Stomach (tissue), 9 donors: ENCODE results near the gene NDUFS1. TPM values are rescaled to one million over a fixed set of nuclear protein-coding genes. Genes with fewer than 3 reads are reported as not detected.
"Not testable (repeated sequence)": the region's sequence is repeated elsewhere in the genome, so short reads cannot be mapped to it uniquely, and the experiment has no call there.

Source experiments
- DNase-seq, 2 donors: peaks; one replicate each; pipeline versions ENCODE4 v3.0.0 to v3.0.0-alpha.2; 2013 to 2019
- H3K27ac ChIP-seq, 5 donors: fragments of 200-600 bp in 4 of 5; sonication (generic) in 4 of 5; one replicate each; pipeline ENCODE4 v1.5.1; 2013 to 2019; ENCODE audit warnings: mild to moderate bottlenecking in 1 of 5, moderate library complexity in 1 of 5
- H3K27me3 ChIP-seq, 3 donors: fragments of 200-600 bp; sonication (generic); one replicate each; pipeline ENCODE4 v1.5.1; 2017 to 2019; ENCODE audit warnings: mixed run types in 1 of 3
- H3K36me3 ChIP-seq, 4 donors: fragments of 200-600 bp; sonication (generic); 1 replicate in 3 of 4; 2 replicates in 1 of 4; pipeline ENCODE4 v1.5.1; 2016 to 2019
- H3K4me1 ChIP-seq, 4 donors: fragments of 200-600 bp; sonication (generic); one replicate each; pipeline ENCODE4 v1.5.1; 2016 to 2019
- H3K4me3 ChIP-seq, 4 donors: fragments of 200-600 bp; sonication (generic) in 3 of 4; one replicate each; pipeline ENCODE4 v1.5.1; 2016 to 2019; ENCODE audit warnings: mild to moderate bottlenecking in 1 of 4
- H3K9me3 ChIP-seq, 4 donors: fragments of 200-600 bp; sonication (generic); one replicate each; pipeline ENCODE4 v1.5.1; 2016 to 2019
- CTCF ChIP-seq, 7 experiments: fragments of 450-650 bp in 4 of 7; fragments of 200-600 bp in 3 of 7; sonication (generic) in 3 of 7; IDR thresholded peaks; one replicate each; pipeline ENCODE4 v1.5.1; 2016 to 2019; ENCODE audit warnings: antibody characterized with exemption in 7 of 7, control low read depth in 2 of 7, mild to moderate bottlenecking in 1 of 7
- EP300 ChIP-seq: sonication (generic); formaldehyde crosslinking; IDR thresholded peaks from one replicate; pipeline ENCODE4 v1.6.1; 2017; ENCODE audit warnings: antibody characterized with exemption
- POLR2A ChIP-seq, 4 donors: fragments of 450-650 bp; IDR thresholded peaks; one replicate each; pipeline ENCODE4 v1.6.1; 2016; ENCODE audit warnings: antibody characterized with exemption in 4 of 4, control low read depth in 2 of 4, mild to moderate bottlenecking in 1 of 4, moderate library complexity in 1 of 4
- POLR2AphosphoS5 ChIP-seq, 3 donors: sonication (generic); formaldehyde crosslinking; IDR thresholded peaks; one replicate each; pipeline ENCODE4 v1.6.1; 2016; ENCODE audit warnings: antibody characterized with exemption in 3 of 3
- WGBS, 5 donors: extraction: QIAGEN DNeasy Blood & Tissue Kit in 3 of 5; methylation state at CpG; one replicate each; pipeline versions ENCODE4 v1.1.5 to v1.1.7; 2013 to 2018; 5-methylcytosine and 5-hydroxymethylcytosine counted together
- intact Hi-C: fragments of 100-400 bp; cut with DNase I; formaldehyde crosslinking; loops from one replicate; pipeline ENCODE4 v1.15.1; 2023; ENCODE audit warnings: low total_unique reads
- polyA plus RNA-seq, 3 donors: library from polyadenylated mRNA; stranded (reverse); fragments of 200-250 nt; gene quantifications; one replicate each; pipeline ENCODE4 v1.2.3, GENCODE V29; 2013
- total RNA-seq, 5 donors: library from RNA; depleted of rRNA; stranded (reverse); fragments of >200 nt; gene quantifications; one replicate each; pipeline versions ENCODE4 v1.1.0 to v1.2.3, GENCODE V29; 2014 to 2016
- donor health status: healthy with polysubstance abuse.
- donor health status: Bipolar disorder and iron deficiency.
- donor health status: healthy.

NDUFS1 gene
- total and polyA plus RNA-seq, 8 donors: 9.8 to 143 (median 37.6) TPM

GRCh38 chr2:206164261-206164862 lies 5.1 kb upstream of the NDUFS1 start:
- peaks cover 11 to 33% (median 21%) of the 10 kb centered on the region in 4 donors for H3K4me1 ChIP-seq
- 68 to 83% (median 80%) methylated on average over 2 of the region's 2 CpGs for WGBS, 5 donors
- H3K9me3 ChIP-seq: no peaks in the 10 kb centered on the region
- intact Hi-C loops: no loop called here
- H3K27ac ChIP-seq: no peak overlapping the region
- TF ChIP-seq EP300 (no peak), POLR2A (IDR thresholded peaks at IDR 0.05) (no peak), CTCF (IDR thresholded peaks at IDR 0.05) (peak in 5 of 7 experiments; percentile 15 to 70 (median 58)), POLR2AphosphoS5 (IDR thresholded peaks at IDR 0.05) (no peak)
- H3K4me3 ChIP-seq: no peak overlapping the region
- peak in 1 of 2 donors; percentile 66 for DNase-seq
- H3K27me3 ChIP-seq: no peaks in the 10 kb centered on the region
- H3K36me3 ChIP-seq: peaks cover 25 to 66% (median 55%) of the 10 kb centered on the region in 4 donors

GRCh38 chr2:206163251-206163880 lies 4.1 kb upstream of the NDUFS1 start:
- WGBS, 5 donors: 70 to 92% (median 87%) methylated on average over 3 of the region's 3 CpGs
- H3K4me1 ChIP-seq: peaks cover 11 to 35% (median 22%) of the 10 kb centered on the region in 4 donors
- no peak overlapping the region for H3K27ac ChIP-seq
- intact Hi-C loops: no loop called here
- H3K4me3 ChIP-seq: no peak overlapping the region
- peaks cover 25 to 62% (median 55%) of the 10 kb centered on the region in 4 donors for H3K36me3 ChIP-seq
- H3K27me3 ChIP-seq: no peaks in the 10 kb centered on the region
- no peak for DNase-seq
- no peak for TF ChIP-seq EP300
- no peak for TF ChIP-seq CTCF (IDR thresholded peaks at IDR 0.05)
- TF ChIP-seq POLR2A (IDR thresholded peaks at IDR 0.05): no peak
- TF ChIP-seq POLR2AphosphoS5 (IDR thresholded peaks at IDR 0.05): no peak
- no peaks in the 10 kb centered on the region for H3K9me3 ChIP-seq

- WGBS, 5 donors: 79 to 88% (median 84%) methylated on average over 4 of the region's 4 CpGs
- H3K27ac ChIP-seq, H3K27me3 ChIP-seq, H3K4me3 ChIP-seq, DNase-seq, H3K9me3 ChIP-seq, intact Hi-C loops: not testable (repeated sequence)
- peaks cover 20 to 44% (median 31%) of the 10 kb centered on the region in 4 donors for H3K4me1 ChIP-seq
- H3K36me3 ChIP-seq: peaks cover 25 to 53% (median 47%) of the 10 kb centered on the region in 4 donors
Measured at GRCh38 chr2:206162401-206162800, 3.2 kb upstream of the NDUFS1 start.

GRCh38 chr2:206160807-206161179 lies 1.5 kb upstream of the NDUFS1 start:
- WGBS, 5 donors: 15 to 52% (median 28%) methylated on average over 2 of the region's 2 CpGs
- TF ChIP-seq POLR2A (IDR thresholded peaks at IDR 0.05): no peak
- peaks cover 20 to 60% (median 39%) of the 10 kb centered on the region in 4 donors for H3K4me1 ChIP-seq
- H3K4me3 ChIP-seq: peak overlapping the region; percentile 62 to 94 (median 75)
- H3K9me3 ChIP-seq: no peaks in the 10 kb centered on the region
- no peaks in the 10 kb centered on the region for H3K27me3 ChIP-seq
- peaks cover 25 to 44% (median 42%) of the 10 kb centered on the region in 4 donors for H3K36me3 ChIP-seq
- peak overlapping the region in 4 of 5 donors; percentile 90 to 94 (median 92) for H3K27ac ChIP-seq
- intact Hi-C loops: no loop called here
- peak in 1 of 2 donors; percentile 27 for DNase-seq

GRCh38 chr2:206160125-206160806 lies 1.0 kb upstream of the NDUFS1 start:
- DNase-seq: peak; percentile 63 to 82
- H3K4me3 ChIP-seq: peak overlapping the region; percentile 62 to 94 (median 75)
- H3K4me1 ChIP-seq: peaks cover 20 to 66% (median 42%) of the 10 kb centered on the region in 4 donors
- peak overlapping the region; percentile 90 to 95 (median 94) for H3K27ac ChIP-seq
- no peak for TF ChIP-seq CTCF (IDR thresholded peaks at IDR 0.05)
- no peak for TF ChIP-seq EP300
- TF ChIP-seq POLR2A (IDR thresholded peaks at IDR 0.05): no peak
- no peak for TF ChIP-seq POLR2AphosphoS5 (IDR thresholded peaks at IDR 0.05)
- WGBS, 5 donors: 2 to 6% (median 3%) methylated on average over 14 to 30 of the region's 30 CpGs
- intact Hi-C loops: no loop called here
- peaks cover 25 to 48% (median 41%) of the 10 kb centered on the region in 4 donors for H3K36me3 ChIP-seq
- H3K9me3 ChIP-seq: no peaks in the 10 kb centered on the region
- H3K27me3 ChIP-seq: no peaks in the 10 kb centered on the region
